GM12878 (cell line): ENCODE data around the gene FGFR4. TPM values are rescaled to one million over a fixed set of nuclear protein-coding genes. Genes with fewer than 3 reads are reported as not detected.

Experiments
- ATAC-seq: fragments of 200-7000 bp; cut with Tn5 transposase; 3 replicates; pipeline ENCODE4 v1.9.1; 2020; ENCODE audit warnings: mild to moderate bottlenecking, moderate library complexity
- BruUV-seq: library from RNA; stranded (reverse); fragments of 400-500 nt; replicated peaks from 2 replicates; lab custom pipeline; 2021; lab: Mats Ljungman, UMichigan
- CTCF ChIA-PET: fragments of 300-600 bp; sonication (Branson Sonifier 250); formaldehyde crosslinking; extraction: SDS; loops from one replicate; lab custom pipeline; 2021; ENCODE audit warnings: inconsistent platforms; lab: Yijun Ruan, JAX
- POLR2A ChIA-PET: fragments of 350-600 bp; formaldehyde crosslinking; extraction: SDS; loops from one replicate; lab custom pipeline; 2021; ENCODE audit warnings: inconsistent platforms; lab: Charles Lee
- RAD21 ChIA-PET: fragments of 300-600 bp; sonication (Branson Sonifier 250); formaldehyde crosslinking; loops from one replicate; lab custom pipeline; 2023; ENCODE audit warnings: antibody characterized with exemption; ENCODE audit not compliant: unreplicated experiment; lab: Charles Lee
- SMC1A ChIA-PET: fragments of 300-600 bp; sonication (Branson Sonifier 250); formaldehyde crosslinking; loops from one replicate; lab custom pipeline; 2023; ENCODE audit not compliant: unreplicated experiment, uncharacterized antibody; lab: Charles Lee
- DNase-seq: peaks from one replicate; pipeline ENCODE4 v3.0.0-alpha.2; 2011; ENCODE audit warnings: low read depth, low spot score
- FAIRE-seq: peaks from 3 replicates; lab custom pipeline; 2011; peaks lifted over from hg19 to GRCh38; lab: Jason Lieb, UNC
- H2AFZ ChIP-seq: 2 replicates; pipeline ENCODE4 v1.6.0; 2011; ENCODE audit warnings: low read depth, low read length, control low read depth; ENCODE audit not compliant: control insufficient read depth
- H3K27ac ChIP-seq: 2 replicates; pipeline ENCODE4 v1.5.1; 2011; ENCODE audit warnings: control low read depth; ENCODE audit not compliant: control insufficient read depth, insufficient read depth
- H3K27me3 ChIP-seq, 2 experiments: replicated peaks in 1 of 2; 2 replicates each; pipeline versions ENCODE4 v1.6.0 to v1.6.1; 2011; ENCODE audit warnings: low read length in 1 of 2; ENCODE audit not compliant: control insufficient read depth in 2 of 2, insufficient read depth in 2 of 2
- H3K36me3 ChIP-seq, 2 experiments: 2 replicates each; pipeline ENCODE4 v1.5.1; 2011; ENCODE audit warnings: low read length in 1 of 2; ENCODE audit not compliant: control insufficient read depth in 2 of 2, insufficient read depth in 2 of 2
- H3K4me1 ChIP-seq: 2 replicates; pipeline ENCODE4 v1.6.1; 2011; ENCODE audit warnings: mild to moderate bottlenecking, low read length, moderate library complexity, mixed read lengths; ENCODE audit not compliant: control insufficient read depth, insufficient read depth
- H3K4me2 ChIP-seq: 2 replicates; pipeline ENCODE4 v1.6.0; 2011; ENCODE audit warnings: control low read depth; ENCODE audit not compliant: control insufficient read depth, insufficient read depth
- H3K4me3 ChIP-seq: fragments of 200-600 bp; sonication (generic); 2 replicates; pipeline ENCODE4 v1.5.1; 2016
- H3K79me2 ChIP-seq: 2 replicates; pipeline ENCODE4 v1.6.0; 2011; ENCODE audit warnings: low read length; ENCODE audit not compliant: control insufficient read depth, insufficient read depth
- H3K9ac ChIP-seq: 2 replicates; pipeline ENCODE4 v1.8.0; 2011; ENCODE audit warnings: low read length, control low read depth, mixed read lengths; ENCODE audit not compliant: control insufficient read depth, insufficient read depth
- H3K9me3 ChIP-seq: replicated peaks from 3 replicates; pipeline ENCODE4 v1.5.1; 2011; ENCODE audit warnings: mild to moderate bottlenecking, low read length; ENCODE audit not compliant: control insufficient read depth, insufficient read depth
- H4K20me1 ChIP-seq: 2 replicates; pipeline ENCODE4 v1.6.0; 2011; ENCODE audit not compliant: control insufficient read depth, insufficient read depth
- CHD1 ChIP-seq: IDR thresholded peaks from 2 replicates; pipeline ENCODE4 v1.6.1; 2012; ENCODE audit warnings: low read depth, low read length, improper control_type of control experiment
- CTCF ChIP-seq, 3 experiments: IDR thresholded peaks in 2 of 3; conservative IDR thresholded peaks in 1 of 3; 2 replicates each; pipeline ENCODE4 v1.5.1; 2011; ENCODE audit warnings: low read depth in 3 of 3, low read length in 3 of 3, mild to moderate bottlenecking in 3 of 3, control low read depth in 2 of 3, moderate library complexity in 2 of 3, inconsistent platforms in 1 of 3, mixed read lengths in 1 of 3; ENCODE audit not compliant: control insufficient read depth in 2 of 3, insufficient read depth in 1 of 3; ENCODE audit errors: extremely low read depth in 1 of 3
- FOS ChIP-seq: IDR thresholded peaks from 3 replicates; pipeline ENCODE4 v1.6.1; 2011; ENCODE audit warnings: borderline replicate concordance; ENCODE audit not compliant: insufficient read length; ENCODE audit errors: extremely low read depth
- MEF2B ChIP-seq: fragments of 450-650 bp; IDR thresholded peaks from 2 replicates; pipeline ENCODE4 v1.6.1; 2018; ENCODE audit warnings: mild to moderate bottlenecking, moderate library complexity; ENCODE audit not compliant: partially characterized antibody, poor library complexity, severe bottlenecking
- NFIC ChIP-seq: IDR thresholded peaks from 2 replicates; pipeline ENCODE4 v1.6.1; 2012; ENCODE audit warnings: low read depth, mild to moderate bottlenecking, inconsistent platforms, low read length, moderate library complexity
- RAD21 ChIP-seq: IDR thresholded peaks from 2 replicates; pipeline ENCODE4 v1.6.1; 2011; ENCODE audit warnings: mild to moderate bottlenecking, low read depth, low read length, moderate library complexity; ENCODE audit not compliant: insufficient read depth
- SMC3 ChIP-seq: IDR thresholded peaks from 2 replicates; pipeline ENCODE4 v1.6.1; 2011; ENCODE audit warnings: low read length, improper control_type of control experiment, borderline replicate concordance
- SPI1 ChIP-seq: IDR thresholded peaks from 2 replicates; pipeline ENCODE4 v1.6.1; 2011; ENCODE audit warnings: low read depth, mild to moderate bottlenecking, low read length, moderate library complexity, borderline replicate concordance; ENCODE audit not compliant: insufficient read depth
- ZBTB40 ChIP-seq: fragments of 450-650 bp; IDR thresholded peaks from 2 replicates; pipeline ENCODE4 v1.6.1; 2016; ENCODE audit warnings: mild to moderate bottlenecking, moderate library complexity, borderline replicate concordance
- ZNF217 ChIP-seq: fragments of 450-650 bp; IDR thresholded peaks from 2 replicates; pipeline ENCODE4 v1.6.1; 2017; ENCODE audit warnings: antibody characterized with exemption, mild to moderate bottlenecking
- WGBS: methylation state at CpG from one replicate; pipeline ENCODE4 v1.1.6; 2016; ENCODE audit warnings: low lambda C conversion rate; ENCODE audit not compliant: insufficient replicate concordance, insufficient coverage; ENCODE audit errors: missing lambda C conversion rate; 5-methylcytosine and 5-hydroxymethylcytosine counted together
- in situ Hi-C: fragments of 300-500 bp; cut with MboI; formaldehyde crosslinking; loops from 9 replicates; pipeline ENCODE4 v1.14.3; 2018; ENCODE audit warnings: mixed read lengths
- intact Hi-C: fragments of 100-400 bp; cut with micrococcal nuclease; formaldehyde crosslinking; loops from one replicate; pipeline ENCODE4 v1.14.2; 2022; ENCODE audit not compliant: unreplicated experiment
- polyA plus RNA-seq, 11 experiments: library from polyadenylated mRNA; depleted of rRNA in 4 of 11; unstranded in 6 of 11; stranded (reverse) in 5 of 11; fragments of >200 nt; fragmentation: Nextera tagmentation in 4 of 11; fragmentation: Illumina TruSeq in 1 of 11; extraction: Ambion mirVana in 4 of 11; extraction: Trizol in 1 of 11; gene quantifications; 1 replicate in 1 of 11; 2 replicates in 10 of 11; pipeline versions ENCODE4 v1.2.1 to v1.2.3, GENCODE V29; 2011 to 2016; ENCODE audit warnings: inconsistent platforms in 2 of 11, missing spikeins in 2 of 11, low read depth in 1 of 11
- total RNA-seq, 4 experiments: library from RNA; depleted of rRNA in 3 of 4; stranded (reverse); fragments of >200 nt in 3 of 4; fragmentation: Illumina TruSeq in 1 of 4; extraction: Trizol in 1 of 4; gene quantifications; 2 replicates each; pipeline versions ENCODE4 v1.2.1 to v1.2.3, GENCODE V29; 2013 to 2021
- TF ChIP-seq, protein P1 (sequence below): IDR thresholded peaks from 2 replicates; pipeline ENCODE4 v1.6.1; 2011; ENCODE audit warnings: mild to moderate bottlenecking, low read depth, low read length, moderate library complexity; ENCODE audit not compliant: insufficient replicate concordance

Gene FGFR4
- total and polyA plus RNA-seq, 10 of the 15 experiments (the other 5 are each of a cell fraction or from before 2014, with no cell fraction given), result 0.17 to 0.77 (median 0.28) TPM; not detected in 5

- 21% methylated on average over 5 of the region's 6 CpGs for WGBS
- ChIA-PET CTCF (interaction anchor here (0.6 to 7.7 kb wide), 42 partner anchors 8 to 493 kb away, joined by 3 to 159 read pairs (median 4); partner anchors contain the start of genes FGFR4 and HK3), RAD21 (interaction anchor here (0.8 to 6.6 kb wide), 6 partner anchors 11 to 411 kb away, joined by 4 to 77 read pairs (median 11); partner anchors contain the start of gene FGFR4), SMC1A (interaction anchor here (0.7 to 7.0 kb wide), 12 partner anchors 11 to 411 kb away, joined by 3 to 70 read pairs (median 4); partner anchors contain the start of genes FGFR4 and ZNF346), POLR2A (interaction anchor here (0.7 to 0.9 kb wide), 4 partner anchors 14 to 199 kb away, joined by 3 to 4 read pairs (median 3); no protein-coding TSS in a partner anchor)
- Histone ChIP-seq H3K4me2 (peak overlapping the region; percentile 41), H4K20me1 (no peaks in the 10 kb centered on the region), H3K4me3 (no peak overlapping the region), H2AFZ (peak overlapping the region; percentile 66), H3K4me1 (peaks cover 10% of the 10 kb centered on the region), H3K9me3 (no peaks in the 10 kb centered on the region), H3K27me3 (no peaks in the 10 kb centered on the region), H3K9ac (no peak overlapping the region), H3K27ac (no peak overlapping the region), H3K79me2 (no peaks in the 10 kb centered on the region), H3K36me3 (no peaks in the 10 kb centered on the region; a peak in 1 of 4 replicates)
- DNase-seq (peak; percentile 56), ATAC-seq (peak; percentile 98), FAIRE-seq (peak; percentile 92)
- intact Hi-C loops, result loop anchor here (1.0 kb wide), 1 partner anchor 40 kb away; no protein-coding TSS in a partner anchor
- peak; percentile 70 for TF ChIP-seq SMC3
- TF ChIP-seq, protein P1, sequence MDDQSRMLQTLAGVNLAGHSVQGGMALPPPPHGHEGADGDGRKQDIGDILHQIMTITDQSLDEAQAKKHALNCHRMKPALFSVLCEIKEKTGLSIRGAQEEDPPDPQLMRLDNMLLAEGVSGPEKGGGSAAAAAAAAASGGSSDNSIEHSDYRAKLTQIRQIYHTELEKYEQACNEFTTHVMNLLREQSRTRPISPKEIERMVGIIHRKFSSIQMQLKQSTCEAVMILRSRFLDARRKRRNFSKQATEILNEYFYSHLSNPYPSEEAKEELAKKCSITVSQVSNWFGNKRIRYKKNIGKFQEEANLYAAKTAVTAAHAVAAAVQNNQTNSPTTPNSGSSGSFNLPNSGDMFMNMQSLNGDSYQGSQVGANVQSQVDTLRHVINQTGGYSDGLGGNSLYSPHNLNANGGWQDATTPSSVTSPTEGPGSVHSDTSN, result no peak
- peak; percentile 63 for TF ChIP-seq RAD21
- TF ChIP-seq CHD1, result no peak
- TF ChIP-seq SPI1, result no peak
- TF ChIP-seq ZBTB40, result no peak
- no peak for TF ChIP-seq ZNF217
- no peak for TF ChIP-seq MEF2B
- peak; percentile 87 to 90 (median 90) for TF ChIP-seq CTCF (IDR thresholded peaks at IDR 0.05 in 2 of 3, conservative IDR thresholded peaks at IDR 0.05 in 1 of 3; ENCODE audit: control insufficient read depth in 2 of 3, extremely low read depth in 1 of 3, insufficient read depth in 1 of 3, low read depth in 3 of 3, low read length in 3 of 3)
- TF ChIP-seq NFIC, result no peak
- no peak for TF ChIP-seq FOS
- in situ Hi-C loops, result no loop called here
- BruUV-seq, result no TSS peak
These were observed 14.9 kb upstream of the FGFR4 start for GRCh38 chr5:177071666-177072385.
